Measurements from ENCODE around the gene TK1.
"Not testable (repeated sequence)": the region's sequence is repeated elsewhere in the genome, so short reads cannot be mapped to it uniquely, and the experiment has no call there.

The TK1 gene

GRCh38 chr17:78174870-78175642 is 11.8 kb downstream of the TK1 start:
- Mint-ChIP-seq H3K27me3 (no peaks in the 10 kb centered on the region), H3K27ac (peak overlapping the region; percentile 59)

GRCh38 chr17:78174346-78174869 is 12.4 kb downstream of the TK1 start:
- Mint-ChIP-seq H3K36me3 (ENCODE audit: low read depth) (peaks cover 88% of the 10 kb centered on the region), H3K27ac (peak overlapping the region; percentile 85), H3K9me3 (no peaks in the 10 kb centered on the region), H3K4me1 (ENCODE audit: low read depth) (peaks cover 71% of the 10 kb centered on the region), H3K4me3 (no peak overlapping the region), H3K27me3 (no peaks in the 10 kb centered on the region)
- DNase-seq: peak; percentile 37

More at GRCh38 chr17:78174870-78175642, 11.8 kb downstream of the TK1 start:
- Mint-ChIP-seq H3K9me3 (no peaks in the 10 kb centered on the region), H3K4me1 (ENCODE audit: low read depth) (peaks cover 65% of the 10 kb centered on the region), H3K4me3 (no peak overlapping the region), H3K36me3 (ENCODE audit: low read depth) (peaks cover 89% of the 10 kb centered on the region)
- peak; percentile 35 for DNase-seq

GRCh38 chr17:78173097-78173715 is 13.6 kb downstream of the TK1 start:
- Mint-ChIP-seq H3K36me3 (ENCODE audit: low read depth) (peaks cover 78% of the 10 kb centered on the region), H3K27ac (peak overlapping the region; percentile 85), H3K4me3 (no peak overlapping the region), H3K9me3 (no peaks in the 10 kb centered on the region), H3K27me3 (no peaks in the 10 kb centered on the region), H3K4me1 (ENCODE audit: low read depth) (peaks cover 73% of the 10 kb centered on the region)
- peak; percentile 43 for DNase-seq

- Mint-ChIP-seq H3K36me3 (ENCODE audit: low read depth) (peaks cover 75% of the 10 kb centered on the region), H3K27ac (peak overlapping the region; percentile 85), H3K4me3 (no peak overlapping the region), H3K27me3 (no peaks in the 10 kb centered on the region), H3K4me1 (ENCODE audit: low read depth) (peaks cover 74% of the 10 kb centered on the region), H3K9me3 (no peaks in the 10 kb centered on the region)
- peak; percentile 41 for DNase-seq
Observed at GRCh38 chr17:78172249-78173051, 14.4 kb downstream of the TK1 start.

- not testable (repeated sequence) for DNase-seq, H3K4me3 Mint-ChIP-seq, H3K27me3 Mint-ChIP-seq, H3K9me3 Mint-ChIP-seq
- peaks cover 69% of the 10 kb centered on the region for H3K4me1 Mint-ChIP-seq (ENCODE audit: low read depth)
- H3K27ac Mint-ChIP-seq: peak overlapping the region; percentile 85
- H3K36me3 Mint-ChIP-seq (ENCODE audit: low read depth): peaks cover 70% of the 10 kb centered on the region
Observed at GRCh38 chr17:78171591-78172248, 15.1 kb downstream of the TK1 start.

- Mint-ChIP-seq H3K4me3 (peak overlapping the region; percentile 81), H3K27ac (peak overlapping the region; percentile 85), H3K36me3 (ENCODE audit: low read depth) (peaks cover 66% of the 10 kb centered on the region)
Observed at GRCh38 chr17:78170692-78171590, 15.9 kb downstream of the TK1 start.

GRCh38 chr17:78168903-78169793 is 17.7 kb downstream of the TK1 start:
- Mint-ChIP-seq H3K27me3 (no peaks in the 10 kb centered on the region), H3K4me1 (ENCODE audit: low read depth) (peaks cover 51% of the 10 kb centered on the region), H3K36me3 (ENCODE audit: low read depth) (peaks cover 48% of the 10 kb centered on the region), H3K4me3 (peak overlapping the region; percentile 81), H3K9me3 (no peaks in the 10 kb centered on the region), H3K27ac (peak overlapping the region; percentile 85)
- DNase-seq: peak; percentile 79

More at GRCh38 chr17:78170692-78171590, 15.9 kb downstream of the TK1 start:
- DNase-seq: no peak
- peaks cover 62% of the 10 kb centered on the region for H3K4me1 Mint-ChIP-seq (ENCODE audit: low read depth)
- no peaks in the 10 kb centered on the region for H3K9me3 Mint-ChIP-seq
- no peaks in the 10 kb centered on the region for H3K27me3 Mint-ChIP-seq

- peak within 1 kb of the TSS; percentile 85 for H3K27ac Mint-ChIP-seq
- H3K4me3 Mint-ChIP-seq: peak within 1 kb of the TSS; percentile 81
- no peaks in the 10 kb centered on the region for H3K9me3 Mint-ChIP-seq
- H3K36me3 Mint-ChIP-seq (ENCODE audit: low read depth): peaks cover 41% of the 10 kb centered on the region
- peak; percentile 91 for DNase-seq
- H3K27me3 Mint-ChIP-seq: no peaks in the 10 kb centered on the region
- peaks cover 43% of the 10 kb centered on the region for H3K4me1 Mint-ChIP-seq (ENCODE audit: low read depth)
Observed at GRCh38 chr17:78168242-78168902, 18.5 kb downstream of the TK1 start, which contains the start of gene SYNGR2. Gene SYNGR2 (plus strand): TSS chr17:78168581. CDS start chr17:78168617, 36 bp downstream.

GRCh38 chr17:78166416-78166815 is 20.4 kb downstream of the TK1 start:
- H3K27ac Mint-ChIP-seq: no peak overlapping the region
- H3K4me3 Mint-ChIP-seq: no peak overlapping the region
- H3K9me3 Mint-ChIP-seq: no peaks in the 10 kb centered on the region
- DNase-seq: no peak
- no peaks in the 10 kb centered on the region for H3K27me3 Mint-ChIP-seq
- H3K36me3 Mint-ChIP-seq (ENCODE audit: low read depth): peaks cover 21% of the 10 kb centered on the region
- H3K4me1 Mint-ChIP-seq (ENCODE audit: low read depth): peaks cover 23% of the 10 kb centered on the region

- Mint-ChIP-seq H3K36me3 (ENCODE audit: low read depth) (peaks cover 7% of the 10 kb centered on the region), H3K9me3 (no peaks in the 10 kb centered on the region), H3K27me3 (no peaks in the 10 kb centered on the region), H3K27ac (no peak overlapping the region), H3K4me1 (ENCODE audit: low read depth) (peaks cover 13% of the 10 kb centered on the region), H3K4me3 (no peak overlapping the region)
- DNase-seq: no peak
Observed at GRCh38 chr17:78164748-78165607, 21.9 kb downstream of the TK1 start.

GRCh38 chr17:78163881-78164747 is 22.7 kb downstream of the TK1 start:
- H3K27ac Mint-ChIP-seq: no peak overlapping the region

More at GRCh38 chr17:78163881-78164747, 22.7 kb downstream of the TK1 start:
- Mint-ChIP-seq H3K9me3 (no peaks in the 10 kb centered on the region), H3K4me1 (ENCODE audit: low read depth) (peaks cover 11% of the 10 kb centered on the region), H3K27me3 (no peaks in the 10 kb centered on the region), H3K4me3 (no peak overlapping the region), H3K36me3 (ENCODE audit: low read depth) (no peaks in the 10 kb centered on the region)
- DNase-seq: no peak

Measured in activated T-cell treated with anti-CD3 and anti-CD28 coated beads, Interleukin-2, amount 50 U/mL, for 24 hours (primary cell).